Neural crest cell (in vitro differentiated cells): ENCODE results near the gene CDK1. TPM values are rescaled to one million over a fixed set of nuclear protein-coding genes. Genes with fewer than 3 reads are reported as not detected.
A peak's percentile ranks its signal among the peaks of the same experiment; 100 is the strongest.

ENCODE experiments used
- DNase-seq: peaks from one replicate; pipeline ENCODE4 v3.0.0; 2021; ENCODE audit warnings: low read depth, mixed read lengths, low spot score
- H3K27ac Mint-ChIP-seq: one replicate; pipeline ENCODE4 v1.8.0; 2021; ENCODE audit warnings: mild to moderate bottlenecking, mixed read lengths; ENCODE audit not compliant: unreplicated experiment
- H3K27me3 Mint-ChIP-seq: 2 replicates; pipeline ENCODE4 v1.8.0; 2021; ENCODE audit warnings: low read depth, mild to moderate bottlenecking, mixed read lengths
- H3K36me3 Mint-ChIP-seq: 2 replicates; pipeline ENCODE4 v1.8.0; 2021; ENCODE audit warnings: low read depth, mild to moderate bottlenecking, mixed read lengths
- H3K4me1 Mint-ChIP-seq: 2 replicates; pipeline ENCODE4 v1.8.0; 2021; ENCODE audit warnings: mixed read lengths
- H3K4me3 Mint-ChIP-seq: one replicate; pipeline ENCODE4 v1.8.0; 2021; ENCODE audit warnings: mild to moderate bottlenecking, mixed read lengths
- H3K9me3 Mint-ChIP-seq: 2 replicates; pipeline ENCODE4 v1.8.0; 2021; ENCODE audit warnings: mixed read lengths
- CTCF ChIP-seq: fragments of 200-600 bp; sonication (generic); conservative IDR thresholded peaks from 2 replicates; pipeline ENCODE4 v1.5.0; 2021; ENCODE audit warnings: antibody characterized with exemption, mild to moderate bottlenecking
- total RNA-seq: library from RNA; stranded (reverse); gene quantifications from 2 replicates; pipeline ENCODE4 v1.2.1, GENCODE V29; 2021

Gene CDK1
- total RNA-seq, 1 donor from 2014 or later = 92.8 TPM

GRCh38 chr10:60820093-60820754, 41.9 kb downstream of the CDK1 start:
- H3K9me3 Mint-ChIP-seq = no peaks in the 10 kb centered on the region
- DNase-seq = no peak
- H3K27me3 Mint-ChIP-seq = no peaks in the 10 kb centered on the region
- H3K4me3 Mint-ChIP-seq = no peak overlapping the region
- TF ChIP-seq CTCF = peak; percentile 36
- H3K36me3 Mint-ChIP-seq = no peaks in the 10 kb centered on the region
- H3K27ac Mint-ChIP-seq = no peak overlapping the region
- peaks cover 34% of the 10 kb centered on the region for H3K4me1 Mint-ChIP-seq

- H3K4me3 Mint-ChIP-seq = no peak overlapping the region
- no peak for DNase-seq
- H3K27me3 Mint-ChIP-seq = no peaks in the 10 kb centered on the region
- peaks cover 38% of the 10 kb centered on the region for H3K4me1 Mint-ChIP-seq
- H3K9me3 Mint-ChIP-seq = no peaks in the 10 kb centered on the region
- TF ChIP-seq CTCF = no peak
- no peak overlapping the region for H3K27ac Mint-ChIP-seq
- no peaks in the 10 kb centered on the region for H3K36me3 Mint-ChIP-seq
Measured at GRCh38 chr10:60821656-60822055, 43.4 kb downstream of the CDK1 start.

GRCh38 chr10:60822809-60823208, 44.5 kb downstream of the CDK1 start:
- Mint-ChIP-seq H3K4me3 (no peak overlapping the region), H3K9me3 (no peaks in the 10 kb centered on the region), H3K36me3 (no peaks in the 10 kb centered on the region), H3K27me3 (no peaks in the 10 kb centered on the region), H3K4me1 (peaks cover 32% of the 10 kb centered on the region), H3K27ac (no peak overlapping the region)
- DNase-seq = no peak
- no peak for TF ChIP-seq CTCF

GRCh38 chr10:60823324-60823723, 45.0 kb downstream of the CDK1 start:
- Mint-ChIP-seq H3K36me3 (no peaks in the 10 kb centered on the region), H3K27ac (no peak overlapping the region), H3K27me3 (no peaks in the 10 kb centered on the region), H3K4me3 (no peak overlapping the region), H3K9me3 (no peaks in the 10 kb centered on the region), H3K4me1 (peaks cover 36% of the 10 kb centered on the region)
- no peak for TF ChIP-seq CTCF
- no peak for DNase-seq

- H3K36me3 Mint-ChIP-seq = no peaks in the 10 kb centered on the region
- TF ChIP-seq CTCF = no peak
- H3K9me3 Mint-ChIP-seq = no peaks in the 10 kb centered on the region
- no peaks in the 10 kb centered on the region for H3K27me3 Mint-ChIP-seq
- H3K4me3 Mint-ChIP-seq = no peak overlapping the region
- peaks cover 35% of the 10 kb centered on the region for H3K4me1 Mint-ChIP-seq
- H3K27ac Mint-ChIP-seq = no peak overlapping the region
- DNase-seq = no peak
Measured at GRCh38 chr10:60825520-60825919, 47.2 kb downstream of the CDK1 start.
